Measurements from ENCODE around the gene VNN1.

- no peak for TF ChIP-seq POLR2A (IDR thresholded peaks at IDR 0.05; ENCODE audit: extremely low read depth, insufficient read length)
- TF ChIP-seq MAX (IDR thresholded peaks at IDR 0.05; ENCODE audit: low read depth, low read length) = no peak
Measured at GRCh38 chr6:132671295-132671694, 42.6 kb downstream of the VNN1 start.

Measured in NB4 (cell line).